AG10803 (cell line): ENCODE results near the gene PCLO.

ENCODE experiments used
- DNase-seq: peaks from one replicate; pipeline ENCODE4 v3.0.0; 2010; ENCODE audit warnings: low read depth
- H3K4me3 ChIP-seq: 2 replicates; pipeline ENCODE4 v1.5.1; 2011; ENCODE audit warnings: mild to moderate bottlenecking, low read length, control low read depth
- TF ChIP-seq, protein P1 (sequence below): conservative IDR thresholded peaks from 2 replicates; pipeline ENCODE4 v1.5.1; 2011; ENCODE audit warnings: mild to moderate bottlenecking, low read length, control low read depth, inconsistent platforms

Gene PCLO

DNA sequence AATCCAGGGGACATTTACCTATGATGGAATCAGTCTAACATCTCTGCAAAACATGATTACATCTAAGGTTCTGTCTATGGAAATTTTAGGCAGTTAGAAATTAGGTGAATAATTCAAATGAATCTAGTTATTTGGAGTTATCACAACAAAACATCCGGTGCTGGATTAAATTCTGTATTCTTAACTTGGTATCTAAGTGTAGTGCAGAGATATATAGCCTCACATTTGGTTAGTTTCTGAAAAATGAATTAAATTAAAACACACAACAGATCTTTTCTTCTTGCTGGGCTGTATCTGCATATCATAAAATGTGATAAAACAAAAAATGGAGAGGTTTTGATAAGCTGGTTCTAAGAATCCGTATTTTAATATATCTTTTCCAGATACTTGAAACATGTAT is 354.1 kb downstream of the PCLO start:
- no peak overlapping the region for H3K4me3 ChIP-seq
- no peak for DNase-seq
- TF ChIP-seq, protein P1, sequence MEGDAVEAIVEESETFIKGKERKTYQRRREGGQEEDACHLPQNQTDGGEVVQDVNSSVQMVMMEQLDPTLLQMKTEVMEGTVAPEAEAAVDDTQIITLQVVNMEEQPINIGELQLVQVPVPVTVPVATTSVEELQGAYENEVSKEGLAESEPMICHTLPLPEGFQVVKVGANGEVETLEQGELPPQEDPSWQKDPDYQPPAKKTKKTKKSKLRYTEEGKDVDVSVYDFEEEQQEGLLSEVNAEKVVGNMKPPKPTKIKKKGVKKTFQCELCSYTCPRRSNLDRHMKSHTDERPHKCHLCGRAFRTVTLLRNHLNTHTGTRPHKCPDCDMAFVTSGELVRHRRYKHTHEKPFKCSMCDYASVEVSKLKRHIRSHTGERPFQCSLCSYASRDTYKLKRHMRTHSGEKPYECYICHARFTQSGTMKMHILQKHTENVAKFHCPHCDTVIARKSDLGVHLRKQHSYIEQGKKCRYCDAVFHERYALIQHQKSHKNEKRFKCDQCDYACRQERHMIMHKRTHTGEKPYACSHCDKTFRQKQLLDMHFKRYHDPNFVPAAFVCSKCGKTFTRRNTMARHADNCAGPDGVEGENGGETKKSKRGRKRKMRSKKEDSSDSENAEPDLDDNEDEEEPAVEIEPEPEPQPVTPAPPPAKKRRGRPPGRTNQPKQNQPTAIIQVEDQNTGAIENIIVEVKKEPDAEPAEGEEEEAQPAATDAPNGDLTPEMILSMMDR = no peak

DNA sequence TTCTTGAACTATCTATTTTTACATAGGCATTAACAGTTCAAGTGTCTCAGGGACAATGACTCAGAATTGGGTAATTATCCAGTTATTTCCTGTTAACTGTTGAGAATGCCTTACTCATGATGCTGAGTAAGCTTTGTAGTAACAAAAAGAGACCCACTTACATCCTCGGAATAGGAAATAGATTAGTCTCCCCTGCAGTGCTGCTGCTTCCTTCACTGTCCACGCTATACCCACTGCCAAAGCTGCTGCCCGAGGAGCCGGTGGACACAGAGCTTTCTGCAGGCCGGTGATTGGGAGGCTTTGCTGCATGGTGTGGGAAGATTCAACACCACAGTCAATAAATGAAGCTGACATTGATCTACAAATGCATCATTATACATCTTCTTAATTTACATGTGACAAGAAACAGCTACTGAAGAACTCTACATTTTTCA is 357.1 kb downstream of the PCLO start:
- peak overlapping the region; percentile 20; the same call in 1 of the 2 replicates for H3K4me3 ChIP-seq
- peak; percentile 87 for DNase-seq
- TF ChIP-seq, protein P1 = no peak

DNA sequence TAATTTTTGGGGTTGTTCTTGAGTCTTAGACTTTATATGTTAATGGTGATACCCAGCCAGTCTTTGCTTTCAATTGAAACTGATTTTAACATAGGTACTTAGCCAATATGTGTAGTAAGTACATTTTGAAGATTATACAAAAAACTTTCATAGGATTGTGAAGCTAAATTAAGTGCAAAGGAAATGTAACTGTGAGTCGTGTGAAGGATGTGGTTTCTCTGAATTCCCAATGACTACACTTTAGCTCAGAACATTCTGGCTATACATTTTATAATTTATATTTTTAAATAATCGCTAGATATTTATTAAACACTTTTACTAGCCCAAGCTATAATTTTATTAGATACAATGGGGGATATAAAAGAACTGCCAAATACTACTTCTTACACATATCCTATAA is 359.3 kb downstream of the PCLO start:
- no peak overlapping the region for H3K4me3 ChIP-seq
- TF ChIP-seq, protein P1 = no peak
- DNase-seq = no peak

DNA sequence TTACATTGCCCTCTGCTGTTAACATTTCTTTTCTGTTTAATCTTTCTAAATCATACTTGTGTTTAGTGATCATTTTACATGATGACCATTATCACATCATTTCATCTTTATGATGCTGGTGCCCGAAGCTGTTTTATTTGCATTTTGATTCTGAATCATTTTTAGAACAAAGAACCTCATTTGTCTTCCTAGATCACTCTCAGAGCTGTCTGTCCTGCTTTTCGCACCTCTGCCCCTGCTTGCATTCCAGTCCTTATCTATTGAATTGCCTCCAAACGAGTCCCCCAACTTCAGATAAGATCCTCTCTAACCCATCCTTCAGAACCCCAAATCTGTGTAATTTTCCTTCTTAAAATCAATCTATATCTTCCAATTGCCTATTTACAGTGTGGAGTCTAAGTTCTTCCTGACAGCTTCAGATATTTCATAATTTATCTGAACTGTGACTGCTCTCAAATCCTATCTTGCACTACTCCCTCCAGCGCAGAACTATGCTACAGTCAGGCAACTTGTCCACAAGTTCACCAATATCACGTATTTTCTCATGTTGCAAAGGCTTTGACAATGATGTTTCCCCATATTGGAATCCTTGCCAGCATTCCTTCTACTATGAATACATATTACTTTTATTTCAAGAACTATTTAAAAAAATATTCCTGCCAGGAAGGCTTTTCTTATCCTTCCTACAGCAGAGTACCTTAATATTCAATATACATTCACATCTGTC is 372.6 kb downstream of the PCLO start:
- TF ChIP-seq, protein P1 = no peak
- no peak overlapping the region for H3K4me3 ChIP-seq
- peak; percentile 52 for DNase-seq

DNA sequence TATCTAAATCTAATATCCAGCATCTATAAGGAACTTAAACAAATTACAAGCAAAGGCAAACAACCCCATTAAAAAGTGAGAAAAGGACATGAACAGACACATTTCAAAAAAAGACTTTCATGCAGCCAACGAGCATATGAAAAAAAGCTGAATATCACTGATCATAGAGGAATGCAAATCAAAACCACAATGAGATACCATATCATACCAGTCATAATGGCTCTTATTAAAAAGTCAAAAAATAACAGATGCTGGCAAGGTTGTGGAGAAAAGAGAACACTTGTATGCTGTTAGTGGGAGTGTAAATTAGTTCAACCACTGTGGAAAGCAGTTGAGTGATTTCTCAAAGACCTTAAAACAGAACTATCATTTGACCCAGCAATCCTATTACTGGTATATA is 384.7 kb downstream of the PCLO start:
- TF ChIP-seq, protein P1 = no peak
- no peak overlapping the region for H3K4me3 ChIP-seq
- peak; percentile 27 for DNase-seq

DNA sequence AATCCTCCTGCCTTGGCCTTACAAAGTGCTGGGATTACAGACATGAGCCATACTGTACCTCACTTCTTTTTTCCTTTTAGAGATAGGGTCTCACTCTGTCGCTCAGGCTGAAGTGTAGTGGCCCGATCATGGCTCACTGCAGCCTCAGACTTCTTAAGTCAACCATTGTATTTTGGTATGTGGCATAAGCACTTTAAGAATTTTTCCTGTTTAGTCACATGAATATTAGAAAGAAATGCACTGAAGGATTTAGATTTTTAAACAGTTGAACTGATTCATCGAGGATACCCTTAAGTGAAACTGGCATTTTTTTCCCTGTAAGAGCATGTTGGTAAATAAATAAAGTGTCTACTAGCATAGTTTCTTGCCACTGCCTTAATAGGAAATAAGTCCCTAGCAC is 399.8 kb downstream of the PCLO start:
- no peak overlapping the region for H3K4me3 ChIP-seq
- no peak for DNase-seq
- TF ChIP-seq, protein P1 = no peak

DNA sequence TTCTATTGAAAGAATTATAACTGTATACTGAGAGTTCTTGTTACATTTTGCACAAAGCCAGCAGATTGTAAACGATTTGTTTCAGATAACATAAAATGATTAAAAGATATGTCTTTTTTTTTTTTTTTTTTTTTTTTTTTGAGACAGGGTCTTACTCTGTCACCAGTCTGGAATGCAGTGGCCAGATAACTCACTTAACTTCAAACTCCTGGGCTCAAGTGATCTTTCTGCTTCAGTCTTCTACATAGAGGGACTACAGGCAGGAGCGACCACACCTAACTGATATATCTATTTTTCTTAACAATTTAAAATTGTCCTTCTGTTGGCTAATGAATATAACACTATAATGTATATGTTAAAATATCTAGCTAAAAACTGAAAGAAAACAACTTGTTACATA is 401.9 kb downstream of the PCLO start:
- TF ChIP-seq, protein P1 = no peak
- no peak overlapping the region for H3K4me3 ChIP-seq
- DNase-seq = no peak
